Fibroblast of peridontal ligament (primary cell): ENCODE measurements around the gene LY6G6C.

ENCODE experiments used
- DNase-seq: peaks from one replicate; pipeline ENCODE4 v3.0.0-alpha.2; 2010; ENCODE audit errors: extremely low read depth

Gene LY6G6C

DNA sequence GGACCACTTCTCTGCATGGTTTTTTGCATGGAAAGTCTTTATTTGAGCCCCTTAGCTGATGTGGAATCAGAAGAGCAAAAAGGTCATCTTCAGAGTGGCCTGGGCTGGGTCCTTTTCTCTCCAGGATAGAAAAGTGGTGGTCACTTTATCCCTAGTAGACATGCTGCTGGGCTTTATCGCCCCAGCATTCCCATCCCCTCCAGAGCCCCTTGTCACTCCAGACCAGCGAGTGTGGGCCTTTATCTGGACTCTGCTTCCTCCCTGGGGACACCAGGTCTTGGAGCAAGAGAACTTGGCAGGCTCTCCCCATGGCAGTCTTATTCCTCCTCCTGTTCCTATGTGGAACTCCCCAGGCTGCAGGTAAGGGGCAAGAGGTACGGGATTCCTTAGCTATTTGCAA, 14.9 kb downstream of the LY6G6C start, which contains the start of gene LY6G6F:
Gene LY6G6F, plus strand, starts transcription at position 268 of the 400 bp plus-strand sequence. Its CDS starts 41 bp downstream, at position 309.
- no peak for DNase-seq

DNA sequence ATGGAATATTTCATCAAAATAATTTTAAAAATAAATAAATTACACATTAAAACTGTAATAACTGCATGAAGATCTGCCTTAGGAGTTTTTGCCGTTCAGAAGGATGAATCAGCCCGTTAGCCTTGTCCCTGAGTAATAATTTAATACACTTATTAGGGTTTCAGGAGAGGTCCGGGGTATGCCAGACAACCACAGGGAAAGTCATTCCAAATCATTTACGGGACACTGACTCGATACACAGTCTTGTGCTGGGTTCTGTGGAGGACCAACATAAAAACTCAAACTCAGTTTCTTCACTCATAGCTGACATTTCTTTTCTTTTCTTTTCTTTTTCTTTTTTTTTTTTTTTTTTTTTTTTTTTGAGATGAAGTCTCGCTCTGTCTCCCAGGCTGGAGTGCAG, 15.6 kb downstream of the LY6G6C start:
- DNase-seq, result no peak

DNA sequence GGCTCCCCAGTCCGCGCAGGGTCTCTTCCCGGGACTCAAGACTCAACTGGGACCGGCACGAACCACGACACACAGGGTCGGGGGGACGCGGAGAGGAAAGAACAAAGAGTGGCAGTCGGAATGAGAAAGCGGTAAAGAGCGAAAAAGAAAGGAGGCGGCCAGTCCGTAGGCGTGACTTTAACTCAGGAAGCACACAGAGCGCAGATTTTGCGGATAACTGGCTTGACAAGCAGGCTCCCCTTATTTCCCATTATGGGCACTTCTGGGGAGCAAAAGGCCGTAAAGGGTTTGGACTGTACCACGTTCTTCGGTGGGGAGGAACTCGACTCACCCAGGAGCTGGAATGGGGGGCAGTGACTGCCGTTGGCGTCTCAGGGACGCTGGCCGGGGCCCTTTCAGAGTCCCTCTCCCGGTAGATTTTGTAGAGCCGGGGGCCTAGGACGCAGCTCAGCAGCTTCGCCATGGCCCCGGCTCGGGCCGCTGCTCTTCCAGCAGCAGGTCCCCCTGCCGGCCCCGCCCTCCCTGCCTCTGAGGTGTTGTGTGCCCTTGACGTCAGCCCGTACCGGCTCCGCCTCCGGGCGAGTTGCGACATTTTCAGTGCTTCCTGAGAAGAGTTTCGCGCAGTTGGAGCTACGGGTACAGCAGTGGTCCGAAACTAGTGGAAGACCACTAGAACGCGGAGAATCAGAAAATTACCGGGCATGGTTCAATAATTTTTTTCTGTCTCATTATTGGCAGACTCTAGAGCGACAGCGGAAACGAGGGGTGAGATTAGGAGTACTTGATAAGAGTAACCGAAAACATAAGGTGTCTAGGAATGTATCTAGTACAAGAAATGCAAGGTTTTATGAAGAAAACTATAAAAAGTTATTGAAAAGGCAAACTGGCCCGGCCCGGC, 18.5 kb downstream of the LY6G6C start, which contains the start of gene ABHD16A:
Gene ABHD16A, minus strand, starts transcription at position 506 of the 898 bp plus-strand sequence. Its CDS starts 43 bp downstream, at position 463.
- DNase-seq, result peak; percentile 98

DNA sequence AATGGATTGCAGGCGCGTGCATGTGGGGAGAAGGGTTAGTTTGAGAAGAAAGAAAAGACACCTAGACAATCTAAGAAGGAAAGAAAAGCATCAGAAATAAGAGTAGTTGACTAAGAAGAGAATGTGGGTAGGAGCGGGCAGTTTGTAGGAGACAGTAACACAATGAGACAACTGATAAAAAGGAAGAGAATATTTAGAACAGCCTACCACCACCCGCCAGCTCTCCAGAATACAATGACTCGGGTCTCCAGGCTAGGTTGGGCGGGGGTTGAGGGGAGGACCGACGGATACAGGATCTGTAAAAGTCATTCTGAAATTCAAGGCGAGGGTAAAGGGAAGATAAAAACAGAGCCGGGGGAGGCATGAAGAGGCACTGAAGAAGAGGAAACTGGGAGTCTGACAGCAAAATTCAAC, 19.1 kb downstream of the LY6G6C start:
- DNase-seq, result no peak

DNA sequence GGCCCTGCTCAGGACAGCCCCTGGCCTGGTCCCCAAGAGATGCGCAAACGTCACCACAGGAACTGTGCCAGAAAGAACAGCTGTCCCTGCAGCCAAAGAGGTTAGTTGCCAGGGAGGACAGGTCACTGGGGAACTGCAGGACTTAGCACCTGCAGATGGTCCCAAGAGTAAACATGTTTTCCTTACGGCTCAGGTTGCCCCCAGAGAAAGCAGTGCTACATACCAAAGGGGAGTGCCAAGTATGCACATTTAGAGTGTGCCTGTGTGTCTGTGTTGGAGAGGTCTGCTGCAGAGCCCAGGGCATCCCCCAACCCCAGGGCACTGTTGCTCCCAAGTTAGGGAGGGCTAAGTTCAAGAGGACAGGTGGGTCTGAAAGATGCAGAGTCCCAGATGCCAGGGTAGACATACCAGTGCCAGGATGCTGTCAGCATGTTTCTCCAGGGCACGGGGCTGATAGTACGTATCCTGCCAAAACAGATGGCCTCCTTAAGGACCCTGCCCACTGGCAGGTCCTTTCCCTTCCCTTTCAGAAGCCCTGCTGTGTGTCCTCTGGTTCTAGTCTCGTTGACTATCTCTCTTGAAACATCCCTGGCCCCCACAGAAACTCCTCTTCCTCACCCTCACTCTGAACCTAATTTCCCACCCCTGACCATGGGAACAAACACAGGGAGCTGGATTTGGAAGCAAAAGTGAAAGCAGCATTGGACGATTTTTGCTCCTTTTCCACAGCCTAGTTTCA, 19.7 kb downstream of the LY6G6C start:
- peak; percentile 65 for DNase-seq

DNA sequence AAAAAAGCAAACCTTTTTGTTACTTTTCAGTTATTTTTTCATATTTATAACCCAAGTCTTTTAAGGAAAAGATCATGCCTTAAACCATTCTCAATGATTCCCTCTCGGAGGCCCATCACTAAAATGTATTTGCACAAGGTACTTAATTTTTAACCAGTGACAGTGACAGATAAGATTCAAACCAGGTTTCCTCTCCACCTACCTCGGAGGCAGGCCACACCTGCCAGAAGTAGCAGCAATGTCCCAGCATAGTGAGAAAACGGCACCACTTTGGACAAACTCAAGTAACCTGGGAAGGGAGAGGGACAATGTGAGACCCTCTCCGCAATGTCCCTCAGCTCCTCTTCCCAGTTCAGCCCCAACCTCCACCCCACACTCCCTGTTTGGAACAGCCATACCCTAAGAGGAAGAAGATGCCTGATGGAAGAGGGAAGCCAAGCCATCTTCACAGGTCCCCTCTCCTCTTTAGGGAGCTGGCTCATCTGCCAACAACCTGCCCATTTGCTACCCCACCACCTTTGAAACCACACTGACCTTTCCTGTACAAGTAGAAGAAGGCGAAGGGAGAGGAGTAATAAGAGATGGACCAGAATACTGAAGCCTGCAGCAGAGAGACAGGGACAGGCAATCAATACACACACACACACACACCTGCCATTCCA, 20.7 kb downstream of the LY6G6C start:
- DNase-seq, result no peak

DNA sequence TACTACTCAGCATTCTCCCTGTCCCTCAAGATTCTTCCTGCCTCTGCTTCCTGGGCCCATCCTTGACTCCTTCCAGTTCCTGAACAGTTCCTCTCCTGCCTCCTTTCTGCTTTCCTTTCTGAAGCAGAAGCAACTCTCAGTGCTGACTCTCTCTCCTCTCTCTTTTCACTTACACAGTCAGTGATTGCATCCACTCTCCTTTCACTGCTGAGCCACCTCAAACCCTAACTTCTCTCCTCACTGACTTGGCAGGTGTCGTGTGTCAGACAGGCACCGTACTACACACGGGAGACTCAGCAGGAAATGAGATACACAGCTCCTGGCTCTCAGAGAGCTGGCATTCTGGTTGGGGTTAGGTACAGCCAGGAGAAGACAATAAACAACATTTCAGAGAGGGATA, 24.0 kb downstream of the LY6G6C start:
- no peak for DNase-seq

DNA sequence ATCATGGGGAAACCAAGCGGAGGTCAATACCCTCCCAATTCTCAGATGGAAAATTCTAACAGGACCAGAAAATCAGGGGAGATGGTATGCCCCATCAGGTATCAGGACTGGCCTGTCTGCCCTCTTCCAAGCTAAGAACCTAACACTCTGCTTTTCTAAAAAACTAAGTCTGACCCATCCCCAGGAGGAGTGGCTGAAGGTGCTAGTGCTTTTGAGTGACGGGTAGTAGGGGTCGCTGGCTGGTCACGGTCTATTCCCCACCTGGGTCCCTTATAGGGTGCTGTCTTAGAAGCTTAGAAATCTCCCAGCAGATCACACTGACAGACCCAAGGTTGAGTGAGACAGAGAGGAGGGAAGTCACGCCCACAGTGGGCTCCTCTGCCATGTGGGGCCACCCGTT, 28.0 kb downstream of the LY6G6C start:
- no peak for DNase-seq

DNA sequence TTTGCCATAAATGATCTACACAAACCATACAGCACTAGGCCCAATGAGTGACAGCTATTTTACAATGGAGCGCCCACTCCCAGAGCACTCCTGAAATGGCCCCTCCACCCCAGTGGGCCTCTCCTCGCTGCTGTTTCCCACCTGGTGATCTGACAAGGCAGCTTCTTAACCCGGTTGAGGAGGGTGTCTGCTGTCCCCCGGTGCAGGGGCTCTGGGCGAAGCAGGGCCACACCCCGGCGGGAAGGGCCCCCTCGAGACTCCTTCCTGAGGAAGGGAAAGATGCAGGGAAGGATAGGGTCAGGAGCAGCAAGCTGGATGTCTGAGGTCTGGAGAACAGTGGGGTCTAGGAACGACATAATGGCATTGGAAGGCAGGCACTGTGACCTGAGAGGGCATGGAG, 28.7 kb downstream of the LY6G6C start:
- no peak for DNase-seq

DNA sequence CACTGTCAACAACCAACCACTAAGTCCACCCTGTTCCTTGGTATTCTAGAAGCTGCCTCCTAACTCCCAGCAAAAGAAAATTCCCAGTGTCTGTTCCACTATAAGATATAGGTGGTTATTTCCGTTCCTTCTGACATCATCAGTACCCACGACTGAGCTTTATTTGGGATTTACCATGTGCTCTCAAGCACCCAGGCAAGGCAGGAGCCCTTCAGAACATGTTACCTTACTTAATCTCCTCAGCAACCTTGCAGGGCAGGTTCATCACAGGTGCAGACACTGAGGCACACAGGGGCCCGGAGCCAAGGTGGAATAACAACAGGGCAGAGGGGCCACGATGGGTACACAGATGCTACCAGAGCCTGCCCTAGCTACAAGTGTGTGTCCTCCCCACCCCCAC, 29.2 kb downstream of the LY6G6C start:
- no peak for DNase-seq

DNA sequence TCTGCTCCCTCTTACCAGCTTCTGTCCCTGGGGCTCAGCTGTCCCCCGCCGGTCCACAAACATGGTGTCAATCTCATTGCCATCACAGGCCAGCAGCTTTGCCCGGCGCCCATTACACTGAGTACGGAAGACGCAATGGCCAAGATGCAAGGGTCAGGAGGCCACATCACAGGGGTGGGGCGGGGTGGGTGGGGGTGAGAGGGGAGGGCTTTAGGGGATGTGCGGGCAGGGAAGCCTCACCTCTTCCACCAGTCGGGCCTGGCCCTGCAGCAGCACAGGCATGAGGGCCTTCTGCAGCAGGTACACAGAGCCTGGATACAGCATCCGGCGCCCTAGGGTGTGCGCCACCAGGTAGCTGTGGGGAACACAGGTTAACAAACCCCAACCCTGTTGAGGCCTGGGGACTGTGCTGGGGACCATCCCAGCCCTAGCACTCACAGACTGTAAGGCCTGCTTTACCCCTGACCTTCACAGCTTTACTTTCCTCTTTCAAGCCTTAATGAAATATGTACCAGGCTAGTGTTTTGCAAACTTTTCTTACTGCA, 29.9 kb downstream of the LY6G6C start:
- no peak for DNase-seq

DNA sequence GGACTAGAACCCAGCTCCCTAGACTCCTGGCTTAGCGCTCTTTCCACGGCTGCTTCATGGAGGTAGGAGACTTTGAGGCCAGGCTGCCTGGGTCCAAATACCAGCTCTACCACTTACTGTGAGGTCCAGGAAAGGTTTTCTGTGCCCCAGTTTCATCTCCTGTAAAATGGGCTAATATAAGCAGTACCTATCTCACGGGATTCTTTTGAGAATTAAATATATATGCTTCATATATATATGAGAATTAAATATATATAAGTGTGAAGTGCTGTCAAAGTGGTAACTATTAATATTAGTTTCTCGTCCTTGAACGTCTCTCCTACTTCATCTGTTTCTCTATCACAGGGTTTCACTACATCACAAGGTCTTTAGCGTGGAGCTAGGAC, 30.5 kb downstream of the LY6G6C start:
- DNase-seq, result no peak

DNA sequence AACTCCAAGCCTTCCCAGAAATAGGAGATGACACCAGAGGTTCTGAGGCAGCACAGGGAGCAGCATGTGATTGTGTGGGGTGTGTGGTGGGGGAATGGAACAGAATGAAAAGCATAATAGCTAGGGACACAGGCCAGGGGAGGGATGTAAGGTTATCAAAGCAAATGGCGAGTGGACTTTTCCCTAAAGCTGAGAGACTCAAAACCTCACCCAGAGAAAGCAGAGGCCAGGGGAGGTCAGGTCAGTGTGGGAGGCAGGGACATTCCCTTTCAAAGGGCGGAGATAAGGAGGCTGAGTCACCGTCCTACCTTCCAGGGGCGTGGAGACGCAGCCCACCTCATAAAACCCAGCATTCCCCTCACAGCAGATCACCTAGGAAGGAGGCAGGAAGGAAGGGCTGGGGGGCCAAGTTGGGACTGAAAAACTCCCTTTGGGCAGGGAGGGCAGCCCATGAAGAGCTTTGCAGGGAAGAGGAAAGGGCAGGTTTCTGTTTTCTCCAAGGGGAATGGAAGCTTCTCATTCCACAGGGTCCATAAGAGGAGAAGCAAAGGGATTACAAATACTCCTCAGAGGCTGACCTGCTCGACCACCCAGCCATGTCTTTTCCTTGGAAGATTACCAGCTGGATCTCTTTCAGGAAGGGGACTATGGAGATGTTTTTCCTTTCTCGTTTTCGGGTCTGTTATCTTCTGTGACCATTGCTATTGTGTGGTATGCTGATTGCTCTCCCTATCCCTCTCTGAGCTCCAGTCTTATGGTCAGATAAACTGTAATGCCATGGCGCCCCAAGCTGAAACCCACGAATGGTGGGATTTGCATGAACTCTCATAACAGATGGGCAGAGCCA, 31.1 kb downstream of the LY6G6C start:
- no peak for DNase-seq

DNA sequence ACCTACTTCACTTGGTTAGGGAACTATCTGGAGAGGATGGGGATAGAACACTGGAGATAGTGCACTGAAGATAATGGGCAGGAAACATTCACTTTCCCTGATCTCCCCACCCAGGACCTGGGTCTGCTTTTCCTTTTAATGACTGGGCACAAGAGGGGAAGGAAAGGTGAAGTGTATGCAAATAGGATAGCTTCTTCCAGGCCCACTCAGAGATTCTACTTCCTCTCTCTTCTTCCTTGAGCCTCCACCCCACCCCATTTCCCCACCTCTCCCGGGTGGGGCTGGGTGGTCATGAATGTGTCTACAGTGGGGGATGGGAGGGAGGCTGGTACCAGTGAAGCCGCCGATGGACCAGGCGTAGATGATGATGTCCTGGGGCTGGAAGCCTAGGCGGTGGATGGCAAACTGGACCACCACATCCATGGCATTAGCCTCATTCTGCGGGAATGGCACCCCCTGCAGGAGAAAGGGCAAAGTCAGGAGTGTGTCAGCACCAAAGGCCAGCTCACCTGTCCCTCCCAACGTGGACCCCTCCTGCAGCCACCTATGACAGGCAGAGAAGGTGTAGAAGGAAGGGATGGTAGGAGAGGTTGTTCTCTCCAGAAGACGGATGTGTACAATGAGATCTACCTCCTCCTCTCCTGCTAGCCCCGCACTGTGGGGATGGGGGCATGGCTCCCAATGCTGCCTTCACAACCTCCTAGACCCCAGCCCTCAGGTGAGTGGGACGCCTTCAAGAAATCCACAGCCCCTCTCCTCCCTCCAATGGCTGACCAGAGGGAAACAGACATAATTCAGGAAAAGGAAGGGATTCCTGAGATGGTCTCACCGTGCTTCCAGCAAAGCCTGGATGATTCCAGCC, 32.1 kb downstream of the LY6G6C start:
- DNase-seq, result no peak

DNA sequence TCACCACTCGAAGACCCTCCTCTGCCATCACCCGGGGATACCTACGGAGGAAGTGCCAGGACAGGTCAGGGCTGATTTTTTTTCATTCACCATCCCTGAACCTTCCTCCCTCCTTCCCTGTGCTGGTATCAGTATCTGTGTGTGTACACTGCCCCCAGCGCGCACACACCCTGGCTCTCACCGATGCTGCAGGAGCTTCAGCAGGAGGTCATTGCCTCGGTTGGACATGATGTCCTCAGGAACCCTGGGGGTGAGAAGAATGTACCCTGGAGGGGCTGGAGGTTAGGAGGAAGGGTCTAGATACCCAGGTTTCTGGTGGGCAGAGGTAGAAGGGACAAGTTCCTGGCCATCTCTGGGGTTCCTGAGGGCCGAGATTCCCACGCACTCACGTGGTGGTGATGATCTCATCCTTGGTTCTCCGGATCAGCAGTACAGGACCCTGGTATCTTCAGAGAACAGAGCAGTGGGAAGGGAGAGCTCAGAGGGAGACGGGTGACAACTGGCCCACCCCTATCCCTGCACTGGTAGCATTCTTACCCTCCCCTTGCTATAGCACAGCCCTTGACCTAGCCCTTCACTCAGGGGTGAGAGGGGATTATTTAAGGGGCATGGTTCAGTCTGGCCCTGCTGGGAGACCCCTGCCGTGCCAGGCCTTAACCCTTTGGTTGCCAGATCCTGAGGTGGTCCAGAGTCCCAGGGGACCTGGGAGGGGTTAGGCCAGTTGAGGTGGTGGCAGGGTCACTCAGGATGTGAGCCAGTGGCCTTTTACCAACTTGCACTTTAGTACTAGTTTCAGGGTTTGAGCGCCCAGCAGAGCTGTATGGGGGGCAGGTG, 33.5 kb downstream of the LY6G6C start:
- no peak for DNase-seq

DNA sequence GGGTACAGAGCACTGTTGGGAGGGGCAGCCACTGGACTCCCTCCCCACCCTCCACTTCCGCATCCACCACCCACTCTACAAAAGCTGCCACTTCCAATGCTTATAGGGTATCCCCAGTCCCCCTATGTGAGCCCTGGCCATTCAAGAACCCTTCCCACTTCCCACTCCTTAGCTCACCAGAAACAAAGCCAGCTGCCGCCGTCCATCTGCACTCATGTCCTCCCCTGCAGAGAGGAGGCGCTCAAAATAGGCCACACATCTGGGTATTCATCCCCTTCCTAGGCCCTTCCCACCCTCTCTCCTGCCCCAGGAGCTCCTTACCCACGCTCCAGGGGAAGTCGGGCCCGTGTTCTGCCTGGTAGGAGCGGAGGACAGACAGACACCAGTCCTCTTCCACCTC, 34.2 kb downstream of the LY6G6C start:
- no peak for DNase-seq

DNA sequence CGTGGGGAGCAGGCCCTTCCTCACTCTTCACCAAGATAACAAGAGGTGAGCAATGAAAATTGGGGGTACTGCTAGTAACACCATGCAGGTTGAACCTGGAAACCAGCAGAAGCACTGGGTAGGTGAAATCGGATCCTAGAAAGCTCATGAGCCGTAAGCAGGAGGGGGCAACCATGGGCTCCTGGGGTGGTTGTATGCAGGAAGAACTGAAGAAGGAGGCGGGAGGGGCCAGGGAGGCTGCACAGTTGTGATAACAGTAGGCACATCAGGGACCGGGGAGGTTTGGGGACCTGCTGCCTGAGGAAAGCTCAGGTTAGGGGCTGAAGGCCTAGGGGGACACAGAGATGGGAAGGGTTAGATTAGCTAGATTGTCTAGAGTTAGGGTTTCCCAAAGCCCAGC, 35.1 kb downstream of the LY6G6C start:
- no peak for DNase-seq

DNA sequence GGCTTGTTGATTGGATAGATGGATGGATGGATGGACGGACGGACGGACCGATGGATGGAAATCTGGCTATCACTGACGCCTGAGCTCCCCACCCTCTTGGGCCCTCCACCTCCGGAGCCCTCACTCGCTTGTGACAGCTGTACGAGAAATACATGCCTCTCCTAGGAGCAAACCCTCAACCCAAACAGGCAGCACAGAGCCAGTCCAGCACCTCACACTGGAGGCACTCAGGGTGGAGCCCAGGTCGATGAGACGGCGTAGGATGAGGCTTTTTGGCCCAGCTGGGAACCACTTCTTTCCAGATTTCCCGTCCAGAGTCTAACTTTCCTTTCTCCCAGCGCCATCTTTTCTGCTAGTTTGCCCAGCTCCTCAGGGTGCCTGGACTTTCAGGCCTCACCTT, 38.0 kb downstream of the LY6G6C start:
- DNase-seq, result no peak

DNA sequence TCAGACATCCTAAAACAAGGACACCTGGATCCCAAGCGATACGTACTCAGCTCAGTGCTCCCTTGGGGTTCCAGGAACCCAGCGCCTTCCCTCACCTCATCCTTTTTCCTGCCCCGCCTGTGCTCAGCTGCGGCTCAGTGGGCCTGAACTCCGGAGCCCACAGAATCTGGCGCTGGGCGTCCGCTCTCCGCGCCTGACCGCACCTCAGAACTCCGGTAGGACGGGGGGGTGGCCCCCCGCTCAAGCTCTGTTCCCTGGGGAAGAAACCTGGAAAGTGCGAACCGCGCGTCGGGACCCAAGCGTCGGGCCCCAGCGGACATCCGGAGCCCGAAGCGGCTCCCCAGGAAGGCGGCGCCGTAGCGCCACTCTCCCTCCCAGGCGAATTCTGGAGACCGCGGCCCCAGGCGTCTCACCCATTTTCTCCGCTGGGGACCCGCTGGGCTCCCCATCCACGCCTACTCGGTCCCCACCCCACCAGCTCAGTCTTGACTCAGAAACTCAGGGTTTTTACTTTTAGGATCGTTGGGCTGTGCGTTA, 40.3 kb downstream of the LY6G6C start:
- no peak for DNase-seq
